HAP-1 (cell line): ENCODE measurements around the gene BANK1.

Experiments
- DNase-seq, 2 experiments: peaks; one replicate each; pipeline ENCODE4 v3.0.0-alpha.2; 2016 to 2020; ENCODE audit warnings: low spot score in 2 of 2
- H3K27me3 ChIP-seq: fragments of 250-450 bp; sonication (Bioruptor Pico); 2 replicates; pipeline ENCODE4 v1.5.1; 2020; ENCODE audit warnings: low read depth, mild to moderate bottlenecking, moderate library complexity
- H3K36me3 ChIP-seq: fragments of 250-450 bp; sonication (Bioruptor Pico); replicated peaks from 2 replicates; pipeline ENCODE4 v1.5.1; 2020; ENCODE audit warnings: mild to moderate bottlenecking
- H3K4me1 ChIP-seq: fragments of 250-450 bp; sonication (Bioruptor Pico); 2 replicates; pipeline ENCODE4 v1.5.1; 2020; ENCODE audit warnings: mild to moderate bottlenecking
- H3K4me3 ChIP-seq: fragments of 250-450 bp; sonication (Bioruptor Pico); 2 replicates; pipeline ENCODE4 v1.5.1; 2020; ENCODE audit warnings: mild to moderate bottlenecking, moderate library complexity
- H3K9me3 ChIP-seq: fragments of 250-450 bp; sonication (Bioruptor Pico); 2 replicates; pipeline ENCODE4 v1.5.1; 2020; ENCODE audit warnings: mild to moderate bottlenecking, moderate library complexity
- in situ Hi-C: fragments of 300-500 bp; cut with MboI; formaldehyde crosslinking; loops from 3 replicates; pipeline ENCODE4 v1.14.3; 2020; ENCODE audit warnings: low sequenced_read_pairs, inconsistent platforms, mixed read lengths

The BANK1 gene, protein sequence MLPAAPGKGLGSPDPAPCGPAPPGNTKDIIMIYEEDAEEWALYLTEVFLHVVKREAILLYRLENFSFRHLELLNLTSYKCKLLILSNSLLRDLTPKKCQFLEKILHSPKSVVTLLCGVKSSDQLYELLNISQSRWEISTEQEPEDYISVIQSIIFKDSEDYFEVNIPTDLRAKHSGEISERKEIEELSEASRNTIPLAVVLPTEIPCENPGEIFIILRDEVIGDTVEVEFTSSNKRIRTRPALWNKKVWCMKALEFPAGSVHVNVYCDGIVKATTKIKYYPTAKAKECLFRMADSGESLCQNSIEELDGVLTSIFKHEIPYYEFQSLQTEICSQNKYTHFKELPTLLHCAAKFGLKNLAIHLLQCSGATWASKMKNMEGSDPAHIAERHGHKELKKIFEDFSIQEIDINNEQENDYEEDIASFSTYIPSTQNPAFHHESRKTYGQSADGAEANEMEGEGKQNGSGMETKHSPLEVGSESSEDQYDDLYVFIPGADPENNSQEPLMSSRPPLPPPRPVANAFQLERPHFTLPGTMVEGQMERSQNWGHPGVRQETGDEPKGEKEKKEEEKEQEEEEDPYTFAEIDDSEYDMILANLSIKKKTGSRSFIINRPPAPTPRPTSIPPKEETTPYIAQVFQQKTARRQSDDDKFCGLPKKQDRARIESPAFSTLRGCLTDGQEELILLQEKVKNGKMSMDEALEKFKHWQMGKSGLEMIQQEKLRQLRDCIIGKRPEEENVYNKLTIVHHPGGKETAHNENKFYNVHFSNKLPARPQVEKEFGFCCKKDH

DNA sequence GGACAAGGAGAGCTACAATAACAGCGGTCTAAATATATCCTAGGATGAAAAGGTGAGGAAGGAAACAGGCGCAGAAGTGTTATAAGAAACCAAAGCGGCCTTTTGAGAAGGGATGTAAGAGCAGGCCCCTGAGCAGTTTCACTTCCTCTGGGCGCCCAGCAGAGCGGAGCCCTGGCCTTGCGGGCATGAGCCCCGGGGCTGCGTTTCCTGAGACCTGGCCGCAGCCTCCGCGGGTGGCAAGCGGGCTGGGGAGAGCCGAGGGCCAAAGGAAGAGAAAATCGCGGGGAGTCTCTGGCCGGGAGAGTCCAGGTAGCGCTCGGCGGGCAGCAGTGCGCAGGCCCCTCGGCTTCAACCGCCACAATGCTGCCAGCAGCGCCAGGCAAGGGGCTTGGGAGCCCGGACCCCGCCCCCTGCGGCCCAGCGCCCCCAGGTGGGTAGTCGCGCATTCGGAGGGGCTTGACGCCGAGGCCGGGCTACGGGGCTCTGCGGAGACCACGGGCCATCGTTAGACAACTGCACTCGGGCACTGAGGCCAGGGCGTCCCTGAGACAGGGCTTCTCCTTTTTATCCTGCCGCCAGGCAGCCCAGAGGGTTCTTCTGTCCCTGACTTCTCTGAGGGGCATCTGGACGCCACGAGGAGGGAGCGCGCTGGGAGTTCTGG is at the start of gene BANK1:
TSS of gene BANK1 (plus strand) at position 210 of the 661 bp plus-strand sequence. CDS start at position 361, 151 bp downstream.
- Histone ChIP-seq H3K4me3 (peak within 1 kb of the TSS; percentile 30), H3K4me1 (peaks cover 14% of the 10 kb centered on the region), H3K9me3 (no peaks in the 10 kb centered on the region), H3K36me3 (no peaks in the 10 kb centered on the region), H3K27me3 (no peaks in the 10 kb centered on the region)
- in situ Hi-C loops, result no loop called here
- DNase-seq, result peak in 1 of 2 experiments; percentile 73

DNA sequence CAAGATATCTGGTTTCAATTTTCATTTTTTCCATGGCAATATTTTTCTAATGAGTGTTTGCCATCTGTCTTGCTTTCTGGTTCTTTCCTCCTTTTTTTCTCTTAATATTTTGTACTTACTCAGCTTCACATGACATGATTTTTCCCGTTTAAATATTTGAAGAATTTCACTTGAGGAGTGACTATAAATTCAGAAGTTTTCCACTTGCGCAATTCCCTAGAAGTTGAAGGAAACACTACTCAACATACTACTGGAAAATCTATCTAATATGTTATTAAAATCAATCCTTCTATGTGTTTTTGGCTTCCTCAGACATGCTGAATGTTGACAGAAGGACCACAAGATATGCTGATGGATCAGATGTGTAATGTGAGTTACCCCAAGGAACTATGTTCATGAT is 36.8 kb upstream of the BANK1 start:
- Histone ChIP-seq H3K27me3 (no peaks in the 10 kb centered on the region), H3K4me1 (no peaks in the 10 kb centered on the region), H3K9me3 (no peaks in the 10 kb centered on the region), H3K36me3 (no peaks in the 10 kb centered on the region), H3K4me3 (no peak overlapping the region)
- in situ Hi-C loops, result no loop called here
- DNase-seq, result no peak

DNA sequence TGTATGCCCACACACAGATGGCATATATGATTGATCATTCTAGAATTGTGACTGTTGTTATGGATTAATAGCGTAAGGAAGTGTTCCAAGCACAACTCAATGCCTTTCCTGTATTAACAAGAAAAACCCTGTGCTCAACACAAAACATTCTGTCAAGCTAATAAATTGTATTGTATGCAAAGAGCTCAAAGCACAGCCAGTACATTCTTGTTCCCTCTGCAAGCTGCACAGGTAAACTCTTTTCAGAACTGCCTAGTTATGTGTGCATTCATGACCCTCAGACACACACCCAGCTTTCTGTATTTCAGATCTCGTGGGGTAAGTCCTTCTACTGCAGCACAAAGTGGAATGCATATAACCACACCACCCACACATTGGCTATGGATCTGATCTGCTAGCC is 34.3 kb upstream of the BANK1 start:
- H3K36me3 ChIP-seq, result no peaks in the 10 kb centered on the region
- no peak for DNase-seq
- no peaks in the 10 kb centered on the region for H3K27me3 ChIP-seq
- in situ Hi-C loops, result no loop called here
- no peak overlapping the region for H3K4me3 ChIP-seq
- no peaks in the 10 kb centered on the region for H3K9me3 ChIP-seq
- H3K4me1 ChIP-seq, result no peaks in the 10 kb centered on the region

DNA sequence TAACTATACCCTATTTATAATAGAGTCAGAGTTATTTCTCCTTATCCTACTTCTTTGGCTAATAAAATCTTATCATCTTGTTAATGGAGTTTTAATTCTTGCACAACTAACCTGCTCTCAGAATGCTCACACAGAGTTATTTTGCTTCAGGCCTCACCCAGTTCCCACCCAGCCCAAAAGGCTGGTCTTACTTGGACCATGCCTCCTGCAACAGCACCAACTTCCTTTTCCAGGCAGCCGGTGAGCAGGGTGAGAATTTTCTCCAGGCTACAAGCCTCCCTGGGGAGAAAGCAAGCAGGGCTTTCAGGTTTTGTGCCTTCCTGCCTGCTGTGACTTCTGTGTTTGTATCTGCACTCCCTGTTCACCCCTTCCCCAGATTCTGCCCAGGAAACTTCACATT is 29.1 kb upstream of the BANK1 start:
- Histone ChIP-seq H3K4me3 (no peak overlapping the region), H3K9me3 (no peaks in the 10 kb centered on the region), H3K4me1 (no peaks in the 10 kb centered on the region), H3K36me3 (no peaks in the 10 kb centered on the region), H3K27me3 (no peaks in the 10 kb centered on the region)
- in situ Hi-C loops, result no loop called here
- DNase-seq, result no peak

DNA sequence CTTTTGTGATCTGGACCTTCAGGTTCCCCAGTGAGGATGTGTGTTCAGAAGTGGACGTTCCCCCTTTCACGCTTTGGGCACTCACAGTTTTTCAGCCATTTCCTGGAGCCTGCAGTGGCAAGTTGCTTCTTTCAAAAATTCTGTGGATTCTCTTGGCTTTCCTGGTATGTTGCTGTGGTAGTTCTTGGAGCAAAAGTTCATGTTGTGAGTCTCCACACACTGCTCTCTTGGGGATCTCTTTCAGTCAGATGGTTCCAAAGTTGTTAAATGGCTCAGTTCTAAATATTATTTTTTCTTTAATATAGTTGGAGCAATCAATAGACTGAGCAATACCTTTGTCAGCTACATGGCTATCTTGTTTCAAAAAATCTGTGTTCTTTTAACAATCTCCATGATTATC is 28.5 kb upstream of the BANK1 start:
- no peak overlapping the region for H3K4me3 ChIP-seq
- no peak for DNase-seq
- no peaks in the 10 kb centered on the region for H3K9me3 ChIP-seq
- no peaks in the 10 kb centered on the region for H3K27me3 ChIP-seq
- no peaks in the 10 kb centered on the region for H3K4me1 ChIP-seq
- in situ Hi-C loops, result no loop called here
- H3K36me3 ChIP-seq, result no peaks in the 10 kb centered on the region

DNA sequence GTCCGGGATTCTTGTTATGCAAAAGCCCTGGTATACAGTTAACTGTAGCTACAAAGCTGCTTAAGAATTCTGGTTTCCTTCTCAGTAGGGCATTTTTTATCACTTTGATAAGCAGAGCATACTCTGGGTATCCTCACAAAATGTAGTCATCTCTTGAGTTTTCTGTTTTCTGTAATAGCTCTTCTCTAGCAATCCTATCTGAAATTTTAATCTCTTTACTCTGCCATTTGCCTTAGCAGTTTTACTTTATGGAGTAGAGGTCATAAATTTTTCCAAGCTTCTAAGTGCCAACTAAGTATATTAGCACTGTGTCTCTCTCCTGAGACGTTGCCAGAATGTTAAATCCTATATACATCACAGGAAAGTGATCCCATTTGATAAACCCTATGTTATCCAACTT is 28.0 kb upstream of the BANK1 start:
- Histone ChIP-seq H3K9me3 (no peaks in the 10 kb centered on the region), H3K27me3 (no peaks in the 10 kb centered on the region), H3K4me3 (no peak overlapping the region), H3K4me1 (no peaks in the 10 kb centered on the region), H3K36me3 (no peaks in the 10 kb centered on the region)
- in situ Hi-C loops, result no loop called here
- DNase-seq, result no peak

DNA sequence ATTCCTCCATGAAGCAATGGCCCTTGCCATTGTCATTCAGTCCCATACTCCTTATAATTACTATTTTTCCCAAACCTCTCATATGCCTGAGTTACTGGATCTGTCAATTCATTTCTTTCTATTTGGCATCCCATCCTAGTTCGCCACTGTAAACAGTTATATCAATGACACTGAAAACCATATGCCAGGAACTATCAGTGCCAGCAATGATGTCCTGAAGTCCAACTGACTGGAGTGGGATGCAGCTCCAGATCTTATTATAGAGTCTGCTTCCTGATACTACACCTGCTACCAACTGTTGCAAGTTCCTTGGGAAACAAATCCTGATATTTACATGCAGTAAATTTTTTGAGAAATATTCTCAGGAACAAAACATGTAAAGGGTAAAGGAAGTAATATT is 27.0 kb upstream of the BANK1 start:
- no peak for DNase-seq
- in situ Hi-C loops, result no loop called here
- Histone ChIP-seq H3K4me1 (no peaks in the 10 kb centered on the region), H3K36me3 (no peaks in the 10 kb centered on the region), H3K27me3 (no peaks in the 10 kb centered on the region), H3K9me3 (no peaks in the 10 kb centered on the region), H3K4me3 (no peak overlapping the region)

DNA sequence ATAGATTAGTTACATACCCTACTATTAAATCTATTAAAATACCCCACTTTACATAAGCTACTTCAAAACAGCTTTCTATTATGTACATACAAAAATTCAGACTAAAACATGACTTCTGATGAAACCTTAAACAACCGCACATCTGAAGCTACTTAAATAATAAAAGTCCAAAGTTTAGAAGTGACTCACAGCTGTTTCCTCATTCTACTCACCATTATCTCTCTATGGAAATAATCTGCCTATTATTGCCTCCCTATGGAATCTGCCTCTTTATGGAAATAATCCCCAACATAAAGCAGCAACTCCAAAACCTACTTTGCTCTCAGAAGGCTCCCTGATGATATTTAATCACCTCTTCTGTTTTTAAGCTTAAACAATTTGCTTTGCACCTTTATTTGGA is 15.7 kb upstream of the BANK1 start:
- in situ Hi-C loops, result no loop called here
- peaks cover 4% of the 10 kb centered on the region; the same call in 1 of the 2 replicates for H3K9me3 ChIP-seq
- peak in 1 of 2 experiments; percentile 84 for DNase-seq
- H3K4me3 ChIP-seq, result no peak overlapping the region
- no peaks in the 10 kb centered on the region for H3K36me3 ChIP-seq
- no peaks in the 10 kb centered on the region for H3K27me3 ChIP-seq
- peaks cover 10% of the 10 kb centered on the region for H3K4me1 ChIP-seq

DNA sequence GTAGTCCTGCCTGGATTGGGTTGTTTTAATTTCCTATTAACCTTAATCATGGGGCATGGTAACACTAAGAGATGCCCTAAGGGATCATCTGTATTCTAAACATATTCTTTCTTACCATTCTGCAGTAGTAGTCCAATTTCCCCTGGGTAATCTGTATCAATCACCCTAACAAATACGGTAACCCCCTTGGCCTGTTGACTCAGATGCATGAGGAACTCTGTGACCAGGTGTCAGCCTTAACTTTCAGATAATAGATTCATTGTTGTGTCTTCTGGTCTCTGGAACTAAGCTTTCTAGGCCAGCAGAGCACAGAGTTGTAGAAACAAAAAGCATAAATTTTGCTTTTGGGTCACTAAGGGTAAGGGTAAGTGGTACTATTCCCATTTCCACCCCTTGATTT is 13.1 kb upstream of the BANK1 start:
- no peak for DNase-seq
- H3K9me3 ChIP-seq, result no peaks in the 10 kb centered on the region
- peaks cover 10% of the 10 kb centered on the region for H3K4me1 ChIP-seq
- H3K36me3 ChIP-seq, result no peaks in the 10 kb centered on the region
- in situ Hi-C loops, result no loop called here
- no peak overlapping the region for H3K4me3 ChIP-seq
- no peaks in the 10 kb centered on the region for H3K27me3 ChIP-seq

DNA sequence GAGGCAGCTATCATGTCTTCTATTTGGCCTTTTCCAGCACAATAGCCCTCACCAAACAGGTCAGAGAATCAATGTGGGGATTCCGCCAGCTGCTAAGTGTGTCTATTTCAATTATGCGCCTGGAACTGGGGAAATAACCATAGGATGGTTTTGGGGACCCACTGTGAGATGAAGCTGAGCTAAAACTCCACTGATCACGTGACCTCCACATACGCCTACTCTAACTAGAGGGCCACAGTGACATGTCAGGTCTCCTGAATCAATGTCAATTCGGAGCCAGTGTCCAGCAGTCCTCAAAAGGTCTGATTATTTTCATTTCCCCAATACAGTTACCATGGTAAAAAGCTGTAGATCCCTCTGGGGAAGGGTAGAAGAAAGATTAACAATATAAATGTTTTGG is 10.2 kb upstream of the BANK1 start:
- in situ Hi-C loops, result no loop called here
- no peaks in the 10 kb centered on the region for H3K9me3 ChIP-seq
- H3K36me3 ChIP-seq, result no peaks in the 10 kb centered on the region
- peaks cover 10% of the 10 kb centered on the region for H3K4me1 ChIP-seq
- no peaks in the 10 kb centered on the region for H3K27me3 ChIP-seq
- H3K4me3 ChIP-seq, result no peak overlapping the region
- DNase-seq, result no peak

DNA sequence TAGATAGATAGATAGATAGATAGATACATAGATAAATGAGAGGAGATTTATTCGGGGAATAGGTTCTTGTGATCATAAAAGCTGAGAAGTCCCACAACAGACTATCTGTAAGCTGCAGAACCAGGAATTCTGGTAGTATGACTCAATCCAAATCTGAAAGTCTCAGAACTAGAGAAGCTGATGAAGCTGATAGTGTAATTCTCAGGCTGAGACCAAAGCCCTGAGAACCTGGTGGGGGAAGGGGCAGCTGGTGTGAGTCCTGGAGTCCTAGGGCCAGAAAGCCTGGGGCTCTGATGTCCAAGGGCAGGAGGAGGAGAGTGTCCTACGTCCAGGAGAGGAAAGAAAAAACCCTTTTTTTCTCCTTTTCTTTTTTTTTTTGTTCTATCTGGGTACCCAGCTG is 8.0 kb upstream of the BANK1 start:
- no peak for DNase-seq
- Histone ChIP-seq H3K9me3 (no peaks in the 10 kb centered on the region), H3K36me3 (no peaks in the 10 kb centered on the region), H3K27me3 (no peaks in the 10 kb centered on the region), H3K4me1 (peaks cover 6% of the 10 kb centered on the region), H3K4me3 (no peak overlapping the region)
- in situ Hi-C loops, result no loop called here

DNA sequence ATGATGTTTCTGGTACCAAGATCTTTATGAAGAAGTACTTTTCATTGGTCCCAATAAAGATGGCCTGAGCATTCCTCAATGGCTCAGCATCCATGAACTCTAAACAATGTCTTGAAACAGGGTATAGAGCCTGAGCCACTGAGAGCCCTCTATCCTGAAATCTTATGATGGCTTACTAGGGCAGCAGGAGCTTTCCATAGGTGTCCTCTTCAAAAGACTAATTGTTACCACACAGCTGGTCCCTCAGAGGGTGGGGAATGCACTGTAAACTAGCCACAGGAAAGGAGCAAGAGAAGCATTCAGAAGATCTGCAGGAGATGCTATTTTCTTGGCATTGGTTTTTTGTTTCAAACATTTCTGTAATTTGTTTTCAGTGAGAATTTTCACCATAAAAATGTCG is 5.6 kb upstream of the BANK1 start:
- no peak for DNase-seq
- H3K36me3 ChIP-seq, result no peaks in the 10 kb centered on the region
- no peak overlapping the region for H3K4me3 ChIP-seq
- in situ Hi-C loops, result no loop called here
- H3K9me3 ChIP-seq, result no peaks in the 10 kb centered on the region
- H3K4me1 ChIP-seq, result peaks cover 7% of the 10 kb centered on the region
- H3K27me3 ChIP-seq, result no peaks in the 10 kb centered on the region

DNA sequence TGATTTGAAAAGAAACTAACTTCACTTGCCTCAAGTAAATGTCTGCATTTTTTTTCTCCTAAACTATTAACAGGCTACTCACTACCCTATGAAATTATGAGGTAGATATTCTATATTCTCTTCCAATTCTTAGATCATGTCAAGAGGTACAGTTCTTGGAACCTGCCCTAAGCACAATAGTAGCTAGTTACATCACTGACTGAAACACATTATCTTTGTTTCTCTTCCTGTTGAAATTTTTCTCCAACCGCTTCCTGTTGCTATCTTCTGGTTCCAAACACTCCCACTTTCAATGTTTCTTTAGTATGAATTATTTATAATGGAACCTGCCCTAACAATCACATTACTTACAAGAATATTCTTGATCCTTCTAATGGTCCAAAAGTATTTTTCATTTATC is 5.0 kb upstream of the BANK1 start:
- Histone ChIP-seq H3K4me3 (no peak overlapping the region), H3K27me3 (no peaks in the 10 kb centered on the region), H3K4me1 (peaks cover 13% of the 10 kb centered on the region), H3K9me3 (no peaks in the 10 kb centered on the region), H3K36me3 (no peaks in the 10 kb centered on the region)
- peak in 1 of 2 experiments; percentile 16 for DNase-seq
- in situ Hi-C loops, result no loop called here
